GM12878 (cell line): ENCODE results near the gene PHF10. TPM values are rescaled to one million over a fixed set of nuclear protein-coding genes. Genes with fewer than 3 reads are reported as not detected.

Experiments used
- ATAC-seq: fragments of 200-7000 bp; cut with Tn5 transposase; 3 replicates; pipeline ENCODE4 v1.9.1; 2020; ENCODE audit warnings: mild to moderate bottlenecking, moderate library complexity
- BruUV-seq: library from RNA; stranded (reverse); fragments of 400-500 nt; replicated peaks from 2 replicates; lab custom pipeline; 2021; lab: Mats Ljungman, UMichigan
- CTCF ChIA-PET: fragments of 300-600 bp; sonication (Branson Sonifier 250); formaldehyde crosslinking; extraction: SDS; loops from one replicate; lab custom pipeline; 2021; ENCODE audit warnings: inconsistent platforms; lab: Yijun Ruan, JAX
- POLR2A ChIA-PET: fragments of 350-600 bp; formaldehyde crosslinking; extraction: SDS; loops from one replicate; lab custom pipeline; 2021; ENCODE audit warnings: inconsistent platforms; lab: Charles Lee
- RAD21 ChIA-PET: fragments of 300-600 bp; sonication (Branson Sonifier 250); formaldehyde crosslinking; loops from one replicate; lab custom pipeline; 2023; ENCODE audit warnings: antibody characterized with exemption; ENCODE audit not compliant: unreplicated experiment; lab: Charles Lee
- SMC1A ChIA-PET: fragments of 300-600 bp; sonication (Branson Sonifier 250); formaldehyde crosslinking; loops from one replicate; lab custom pipeline; 2023; ENCODE audit not compliant: unreplicated experiment, uncharacterized antibody; lab: Charles Lee
- DNase-seq: peaks from one replicate; pipeline ENCODE4 v3.0.0-alpha.2; 2011; ENCODE audit warnings: low read depth, low spot score
- FAIRE-seq: peaks from 3 replicates; lab custom pipeline; 2011; peaks lifted over from hg19 to GRCh38; lab: Jason Lieb, UNC
- H2AFZ ChIP-seq: 2 replicates; pipeline ENCODE4 v1.6.0; 2011; ENCODE audit warnings: low read depth, low read length, control low read depth; ENCODE audit not compliant: control insufficient read depth
- H3K27ac ChIP-seq: 2 replicates; pipeline ENCODE4 v1.5.1; 2011; ENCODE audit warnings: control low read depth; ENCODE audit not compliant: control insufficient read depth, insufficient read depth
- H3K27me3 ChIP-seq, 2 experiments: replicated peaks in 1 of 2; 2 replicates each; pipeline versions ENCODE4 v1.6.0 to v1.6.1; 2011; ENCODE audit warnings: low read length in 1 of 2; ENCODE audit not compliant: control insufficient read depth in 2 of 2, insufficient read depth in 2 of 2
- H3K36me3 ChIP-seq, 2 experiments: 2 replicates each; pipeline ENCODE4 v1.5.1; 2011; ENCODE audit warnings: low read length in 1 of 2; ENCODE audit not compliant: control insufficient read depth in 2 of 2, insufficient read depth in 2 of 2
- H3K4me1 ChIP-seq: 2 replicates; pipeline ENCODE4 v1.6.1; 2011; ENCODE audit warnings: mild to moderate bottlenecking, low read length, moderate library complexity, mixed read lengths; ENCODE audit not compliant: control insufficient read depth, insufficient read depth
- H3K4me2 ChIP-seq: 2 replicates; pipeline ENCODE4 v1.6.0; 2011; ENCODE audit warnings: control low read depth; ENCODE audit not compliant: control insufficient read depth, insufficient read depth
- H3K4me3 ChIP-seq: fragments of 200-600 bp; sonication (generic); 2 replicates; pipeline ENCODE4 v1.5.1; 2016
- H3K79me2 ChIP-seq: 2 replicates; pipeline ENCODE4 v1.6.0; 2011; ENCODE audit warnings: low read length; ENCODE audit not compliant: control insufficient read depth, insufficient read depth
- H3K9ac ChIP-seq: 2 replicates; pipeline ENCODE4 v1.8.0; 2011; ENCODE audit warnings: low read length, control low read depth, mixed read lengths; ENCODE audit not compliant: control insufficient read depth, insufficient read depth
- H3K9me3 ChIP-seq: replicated peaks from 3 replicates; pipeline ENCODE4 v1.5.1; 2011; ENCODE audit warnings: mild to moderate bottlenecking, low read length; ENCODE audit not compliant: control insufficient read depth, insufficient read depth
- H4K20me1 ChIP-seq: 2 replicates; pipeline ENCODE4 v1.6.0; 2011; ENCODE audit not compliant: control insufficient read depth, insufficient read depth
- BCL3 ChIP-seq: IDR thresholded peaks from 2 replicates; pipeline ENCODE4 v1.6.1; 2011; ENCODE audit warnings: borderline replicate concordance, low read depth, mild to moderate bottlenecking, moderate library complexity, low read length; ENCODE audit not compliant: insufficient read depth, poor library complexity, severe bottlenecking
- EED ChIP-seq: sonication (generic); IDR thresholded peaks from 2 replicates; pipeline ENCODE4 v1.6.1; 2016; ENCODE audit warnings: antibody characterized with exemption, low read depth
- EGR1 ChIP-seq, 2 experiments: IDR thresholded peaks; 1 replicate in 1 of 2; 2 replicates in 1 of 2; pipeline ENCODE4 v1.6.1; 2011 to 2012; ENCODE audit warnings: low read depth in 2 of 2, low read length in 2 of 2, borderline replicate concordance in 1 of 2, mild to moderate bottlenecking in 1 of 2, moderate library complexity in 1 of 2
- EP300 ChIP-seq, 2 experiments: fragments of 150-350 bp in 1 of 2; IDR thresholded peaks; 2 replicates each; pipeline ENCODE4 v1.6.1; 2011 to 2012; ENCODE audit warnings: low read depth in 2 of 2, low read length in 2 of 2, borderline replicate concordance in 1 of 2, improper control_type of control experiment in 1 of 2, inconsistent platforms in 1 of 2; ENCODE audit not compliant: control insufficient read depth in 1 of 2
- GABPA ChIP-seq: IDR thresholded peaks from 2 replicates; pipeline ENCODE4 v1.6.1; 2014; ENCODE audit warnings: antibody characterized with exemption, low read depth, mild to moderate bottlenecking, inconsistent platforms
- HDAC6 ChIP-seq: fragments of 200-600 bp; sonication (generic); IDR thresholded peaks from one replicate; pipeline ENCODE4 v1.8.0; 2017; ENCODE audit warnings: antibody characterized with exemption; ENCODE audit not compliant: unreplicated experiment
- KDM1A ChIP-seq: fragments of 200-600 bp; sonication (generic); IDR thresholded peaks from 2 replicates; pipeline ENCODE4 v1.6.1; 2016; ENCODE audit warnings: borderline replicate concordance
- MYC ChIP-seq: IDR thresholded peaks from 2 replicates; pipeline ENCODE4 v1.6.1; 2011; ENCODE audit warnings: mild to moderate bottlenecking, low read length, moderate library complexity, inconsistent platforms; ENCODE audit not compliant: insufficient read depth, insufficient replicate concordance, insufficient read length, severe bottlenecking
- NBN ChIP-seq: fragments of 450-650 bp; IDR thresholded peaks from 2 replicates; pipeline ENCODE4 v1.6.1; 2016
- NR2F1 ChIP-seq: fragments of 450-650 bp; conservative IDR thresholded peaks from 2 replicates; pipeline ENCODE4 v1.6.1; 2017; ENCODE audit warnings: mild to moderate bottlenecking
- YBX1 ChIP-seq: fragments of 450-650 bp; IDR thresholded peaks from 2 replicates; pipeline ENCODE4 v1.6.1; 2016; ENCODE audit warnings: antibody characterized with exemption
- ZSCAN29 ChIP-seq: fragments of 450-650 bp; IDR thresholded peaks from 2 replicates; pipeline ENCODE4 v1.6.1; 2017; ENCODE audit warnings: mild to moderate bottlenecking, moderate library complexity
- WGBS: methylation state at CpG from one replicate; pipeline ENCODE4 v1.1.6; 2016; ENCODE audit warnings: low lambda C conversion rate; ENCODE audit not compliant: insufficient replicate concordance, insufficient coverage; ENCODE audit errors: missing lambda C conversion rate; 5-methylcytosine and 5-hydroxymethylcytosine counted together
- in situ Hi-C: fragments of 300-500 bp; cut with MboI; formaldehyde crosslinking; loops from 9 replicates; pipeline ENCODE4 v1.14.3; 2018; ENCODE audit warnings: mixed read lengths
- intact Hi-C: fragments of 100-400 bp; cut with micrococcal nuclease; formaldehyde crosslinking; loops from one replicate; pipeline ENCODE4 v1.14.2; 2022; ENCODE audit not compliant: unreplicated experiment
- polyA plus RNA-seq, 11 experiments: library from polyadenylated mRNA; depleted of rRNA in 4 of 11; unstranded in 6 of 11; stranded (reverse) in 5 of 11; fragments of >200 nt; fragmentation: Nextera tagmentation in 4 of 11; fragmentation: Illumina TruSeq in 1 of 11; extraction: Ambion mirVana in 4 of 11; extraction: Trizol in 1 of 11; gene quantifications; 1 replicate in 1 of 11; 2 replicates in 10 of 11; pipeline versions ENCODE4 v1.2.1 to v1.2.3, GENCODE V29; 2011 to 2016; ENCODE audit warnings: inconsistent platforms in 2 of 11, missing spikeins in 2 of 11, low read depth in 1 of 11
- total RNA-seq, 4 experiments: library from RNA; depleted of rRNA in 3 of 4; stranded (reverse); fragments of >200 nt in 3 of 4; fragmentation: Illumina TruSeq in 1 of 4; extraction: Trizol in 1 of 4; gene quantifications; 2 replicates each; pipeline versions ENCODE4 v1.2.1 to v1.2.3, GENCODE V29; 2013 to 2021
- TF ChIP-seq, protein P1 (sequence below): fragments of 450-650 bp; IDR thresholded peaks from 2 replicates; pipeline ENCODE4 v1.6.1; 2017; ENCODE audit warnings: mild to moderate bottlenecking, moderate library complexity

PHF10 gene
- total and polyA plus RNA-seq, 10 of the 15 experiments (the other 5 are each of a cell fraction or from before 2014, with no cell fraction given): 3.8 to 35.6 (median 15.8) TPM

GRCh38 chr6:169741344-169741743, 17.0 kb upstream of the PHF10 start:
- in situ Hi-C loops (no loop called here), intact Hi-C loops (no loop called here)
- no peak overlapping the region for H3K9ac ChIP-seq
- ChIA-PET CTCF (interaction anchor here (1.3 kb wide), 1 partner anchor 91 kb away, joined by 3 read pairs; no protein-coding TSS in a partner anchor), RAD21 (no interaction called here), SMC1A (interaction anchor here (0.6 kb wide), 1 partner anchor 25 kb away, joined by 3 read pairs; no protein-coding TSS in a partner anchor), POLR2A (interaction anchor here (0.8 to 0.9 kb wide), 2 partner anchors 8 to 15 kb away, joined by 3 to 4 read pairs; no protein-coding TSS in a partner anchor)
- no peak overlapping the region for H3K4me3 ChIP-seq
- FAIRE-seq (no peak), ATAC-seq (no peak), DNase-seq (no peak)
- TF ChIP-seq YBX1: no peak
- no peak for TF ChIP-seq GABPA
- TF ChIP-seq MYC: no peak
- TF ChIP-seq EED: no peak
- no peak for TF ChIP-seq HDAC6
- TF ChIP-seq NBN: no peak
- no peak for TF ChIP-seq EP300 (IDR thresholded peaks at IDR 0.05; ENCODE audit: borderline replicate concordance in 1 of 2, control insufficient read depth in 1 of 2, low read depth in 2 of 2, low read length in 2 of 2)
- no peak for TF ChIP-seq KDM1A
- TF ChIP-seq ZSCAN29: no peak
- no peak overlapping the region for H3K27ac ChIP-seq
- no peaks in the 10 kb centered on the region for H3K27me3 ChIP-seq
- no peaks in the 10 kb centered on the region for H3K36me3 ChIP-seq
- no peaks in the 10 kb centered on the region for H3K9me3 ChIP-seq
- no peaks in the 10 kb centered on the region for H4K20me1 ChIP-seq
- no peak overlapping the region for H3K4me2 ChIP-seq
- H3K4me1 ChIP-seq: no peaks in the 10 kb centered on the region
- H2AFZ ChIP-seq: no peak overlapping the region
- no TSS peak for BruUV-seq
- no peaks in the 10 kb centered on the region for H3K79me2 ChIP-seq

DNA sequence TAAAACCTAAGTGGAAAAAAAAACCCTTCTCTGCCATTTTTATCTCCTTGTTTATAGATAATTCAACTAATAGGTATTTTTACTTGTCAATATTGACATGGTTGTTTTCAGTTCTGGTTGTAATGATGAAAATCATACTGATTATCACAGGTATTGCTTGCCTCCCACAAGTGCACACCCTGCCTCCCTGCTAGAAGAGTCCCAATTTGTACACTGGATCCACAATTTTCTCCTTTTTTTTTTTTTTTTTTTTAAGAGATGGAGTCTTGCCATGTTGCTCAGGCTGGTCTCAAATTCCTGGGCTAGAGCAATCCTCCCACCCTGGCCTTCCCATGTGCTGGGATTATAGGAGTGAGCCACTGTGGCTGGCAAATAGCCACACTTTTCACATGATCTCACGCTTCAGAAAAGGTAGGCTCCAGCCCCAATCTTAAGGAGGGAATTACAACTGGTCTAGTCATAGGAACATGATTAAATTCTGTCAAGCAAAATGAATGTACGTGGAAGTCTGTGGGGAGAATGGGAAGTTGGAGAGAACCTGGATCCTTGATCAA, 14.8 kb upstream of the PHF10 start:
- no peak for ATAC-seq
- no peak for TF ChIP-seq NR2F1
- TF ChIP-seq BCL3: no peak
- TF ChIP-seq EGR1 (IDR thresholded peaks at IDR 0.05; ENCODE audit: borderline replicate concordance in 1 of 2, low read depth in 2 of 2, low read length in 2 of 2): no peak
- TF ChIP-seq, protein P1, sequence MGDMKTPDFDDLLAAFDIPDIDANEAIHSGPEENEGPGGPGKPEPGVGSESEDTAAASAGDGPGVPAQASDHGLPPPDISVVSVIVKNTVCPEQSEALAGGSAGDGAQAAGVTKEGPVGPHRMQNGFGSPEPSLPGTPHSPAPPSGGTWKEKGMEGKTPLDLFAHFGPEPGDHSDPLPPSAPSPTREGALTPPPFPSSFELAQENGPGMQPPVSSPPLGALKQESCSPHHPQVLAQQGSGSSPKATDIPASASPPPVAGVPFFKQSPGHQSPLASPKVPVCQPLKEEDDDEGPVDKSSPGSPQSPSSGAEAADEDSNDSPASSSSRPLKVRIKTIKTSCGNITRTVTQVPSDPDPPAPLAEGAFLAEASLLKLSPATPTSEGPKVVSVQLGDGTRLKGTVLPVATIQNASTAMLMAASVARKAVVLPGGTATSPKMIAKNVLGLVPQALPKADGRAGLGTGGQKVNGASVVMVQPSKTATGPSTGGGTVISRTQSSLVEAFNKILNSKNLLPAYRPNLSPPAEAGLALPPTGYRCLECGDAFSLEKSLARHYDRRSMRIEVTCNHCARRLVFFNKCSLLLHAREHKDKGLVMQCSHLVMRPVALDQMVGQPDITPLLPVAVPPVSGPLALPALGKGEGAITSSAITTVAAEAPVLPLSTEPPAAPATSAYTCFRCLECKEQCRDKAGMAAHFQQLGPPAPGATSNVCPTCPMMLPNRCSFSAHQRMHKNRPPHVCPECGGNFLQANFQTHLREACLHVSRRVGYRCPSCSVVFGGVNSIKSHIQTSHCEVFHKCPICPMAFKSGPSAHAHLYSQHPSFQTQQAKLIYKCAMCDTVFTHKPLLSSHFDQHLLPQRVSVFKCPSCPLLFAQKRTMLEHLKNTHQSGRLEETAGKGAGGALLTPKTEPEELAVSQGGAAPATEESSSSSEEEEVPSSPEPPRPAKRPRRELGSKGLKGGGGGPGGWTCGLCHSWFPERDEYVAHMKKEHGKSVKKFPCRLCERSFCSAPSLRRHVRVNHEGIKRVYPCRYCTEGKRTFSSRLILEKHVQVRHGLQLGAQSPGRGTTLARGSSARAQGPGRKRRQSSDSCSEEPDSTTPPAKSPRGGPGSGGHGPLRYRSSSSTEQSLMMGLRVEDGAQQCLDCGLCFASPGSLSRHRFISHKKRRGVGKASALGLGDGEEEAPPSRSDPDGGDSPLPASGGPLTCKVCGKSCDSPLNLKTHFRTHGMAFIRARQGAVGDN: no peak

More for the DNA sequence above, 14.8 kb upstream of the PHF10 start:
- in situ Hi-C loops (no loop called here), intact Hi-C loops (no loop called here)
- BruUV-seq: no TSS peak
- Histone ChIP-seq H4K20me1 (no peaks in the 10 kb centered on the region), H3K27ac (no peak overlapping the region), H2AFZ (no peak overlapping the region), H3K9ac (no peak overlapping the region), H3K36me3 (no peaks in the 10 kb centered on the region), H3K4me1 (no peaks in the 10 kb centered on the region), H3K79me2 (no peaks in the 10 kb centered on the region), H3K27me3 (no peaks in the 10 kb centered on the region), H3K9me3 (no peaks in the 10 kb centered on the region), H3K4me3 (no peak overlapping the region), H3K4me2 (no peak overlapping the region)
- 49% methylated on average over 2 of the region's 2 CpGs for WGBS
- ChIA-PET RAD21 (no interaction called here), CTCF (no interaction called here), POLR2A (no interaction called here), SMC1A (no interaction called here)
- no peak for FAIRE-seq
- no peak for DNase-seq
